Endothelial cell of hepatic sinusoid (primary cell): Measurements from ENCODE around the gene BBLN.

Experiments
- in situ Hi-C: cut with HindIII; loops from 2 replicates; pipeline ENCODE4 v1.10.0; 2017; ENCODE audit warnings: low sequenced_read_pairs

Gene BBLN

DNA sequence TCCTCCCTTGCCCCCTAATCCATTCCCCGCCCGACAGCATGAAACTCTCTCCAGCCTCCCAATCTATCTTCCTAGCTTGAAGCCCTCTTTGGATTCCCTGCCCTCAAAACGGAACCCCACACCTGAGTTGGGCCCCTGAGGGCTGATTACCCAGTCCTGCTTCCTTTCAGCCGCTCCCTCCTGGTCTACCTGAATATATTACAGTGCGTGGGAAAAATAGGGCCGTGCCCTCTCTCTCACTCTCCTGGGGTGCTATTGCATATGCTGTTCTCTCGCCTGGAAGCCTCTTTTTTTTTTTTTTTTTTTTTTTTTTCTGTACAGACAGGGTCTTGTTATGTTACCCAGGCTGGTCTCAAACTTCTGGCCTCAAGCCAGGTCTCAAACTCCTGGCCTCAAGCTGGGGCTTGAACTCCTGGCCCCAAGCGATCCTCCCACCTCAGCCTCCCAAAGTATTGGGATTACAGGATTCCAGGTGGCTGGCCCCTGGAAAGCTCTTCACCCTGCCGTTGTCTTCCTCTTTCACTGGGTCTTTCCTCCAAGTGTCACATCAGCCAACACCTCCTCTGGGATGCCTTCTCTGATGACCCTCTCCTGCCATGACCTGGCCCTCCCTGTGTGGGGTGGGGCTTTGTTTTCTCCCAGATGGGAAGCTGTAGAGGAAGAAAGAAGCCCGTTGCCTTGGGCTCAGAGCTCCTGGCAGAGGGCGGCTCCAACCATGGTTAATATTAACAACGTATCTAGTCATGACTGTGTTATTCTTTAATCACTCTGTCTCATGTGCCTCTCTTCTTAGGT is 51.3 kb downstream of the BBLN start:
- in situ Hi-C loops: no loop called here

- in situ Hi-C loops: no loop called here
Measured at GRCh38 chr9:128211981-128212281, 51.9 kb downstream of the BBLN start.
